HepG2 (cell line): ENCODE measurements around the gene AK3. TPM values are rescaled to one million over a fixed set of nuclear protein-coding genes. Genes with fewer than 3 reads are reported as not detected.

Experiments used
- ATAC-seq: fragments of 200-7000 bp; cut with Tn5 transposase; 3 replicates; pipeline ENCODE4 v1.9.1; 2020; ENCODE audit warnings: mild to moderate bottlenecking, moderate library complexity
- BruUV-seq: library from RNA; stranded (reverse); fragments of 400-500 nt; replicated peaks from 2 replicates; lab custom pipeline; 2021; lab: Mats Ljungman, UMichigan
- CTCF ChIA-PET: fragments of 300-600 bp; formaldehyde crosslinking; extraction: SDS; loops from one replicate; lab custom pipeline; 2021; ENCODE audit warnings: low total read pairs, inconsistent platforms, low intra/inter-chr PET ratio; lab: Yijun Ruan, JAX
- POLR2A ChIA-PET: fragments of 350-600 bp; sonication (Branson Sonifier 250); formaldehyde crosslinking; loops from one replicate; lab custom pipeline; 2020; ENCODE audit warnings: antibody characterized with exemption, inconsistent platforms; lab: Yijun Ruan, JAX
- DNase-seq: peaks from one replicate; pipeline ENCODE4 v3.0.0-alpha.2; 2015; ENCODE audit warnings: low spot score
- FAIRE-seq: peaks from 3 replicates; lab custom pipeline; 2011; peaks lifted over from hg19 to GRCh38; lab: Jason Lieb, UNC
- H2AFZ ChIP-seq: one replicate; pipeline ENCODE4 v1.6.1; 2011; ENCODE audit warnings: low read length, inconsistent platforms
- H3K27ac ChIP-seq: fragments of 300-600 bp; 3 replicates; pipeline ENCODE4 v1.8.0; 2011; ENCODE audit warnings: mixed run types, mild to moderate bottlenecking, mixed read lengths, low read length, inconsistent platforms; ENCODE audit not compliant: insufficient read depth; ENCODE audit errors: extremely low read length
- H3K27me3 ChIP-seq, 2 experiments: fragments of 200-600 bp in 1 of 2; 2 replicates in 1 of 2; 3 replicates in 1 of 2; pipeline versions ENCODE4 v1.6.0 to v1.8.0; 2011; ENCODE audit warnings: low read length in 2 of 2, mild to moderate bottlenecking in 2 of 2, moderate library complexity in 2 of 2, inconsistent platforms in 1 of 2; ENCODE audit not compliant: insufficient read depth in 2 of 2, control insufficient read depth in 1 of 2
- H3K36me3 ChIP-seq, 2 experiments: fragments of 200-600 bp in 1 of 2; replicated peaks in 1 of 2; 2 replicates in 1 of 2; 3 replicates in 1 of 2; pipeline versions ENCODE4 v1.5.1 to v1.8.0; 2011; ENCODE audit warnings: low read length in 2 of 2, inconsistent platforms in 1 of 2; ENCODE audit not compliant: insufficient read depth in 2 of 2, control insufficient read depth in 1 of 2
- H3K4me1 ChIP-seq: 2 replicates; pipeline ENCODE4 v1.5.1; 2012; ENCODE audit warnings: low read length, inconsistent platforms; ENCODE audit not compliant: insufficient read depth
- H3K4me2 ChIP-seq: 2 replicates; pipeline ENCODE4 v1.6.0; 2011; ENCODE audit warnings: low read depth, low read length, inconsistent platforms
- H3K4me3 ChIP-seq, 3 experiments: fragments of 200-600 bp in 1 of 3; sonication (generic), shearing (Covaris generic) in 1 of 3; replicated peaks in 1 of 3; 2 replicates each; pipeline ENCODE4 v1.5.1; 2011 to 2016; ENCODE audit warnings: low read length in 3 of 3, inconsistent platforms in 2 of 3, low read depth in 2 of 3, mild to moderate bottlenecking in 2 of 3, control low read depth in 1 of 3, mixed read lengths in 1 of 3; ENCODE audit not compliant: insufficient read depth in 1 of 3
- H3K79me2 ChIP-seq: one replicate; pipeline ENCODE4 v1.6.1; 2011; ENCODE audit warnings: low read length, inconsistent platforms; ENCODE audit not compliant: insufficient read depth
- H3K9ac ChIP-seq: 2 replicates; pipeline ENCODE4 v1.6.0; 2011; ENCODE audit warnings: mild to moderate bottlenecking, low read depth, low read length, inconsistent platforms; ENCODE audit not compliant: insufficient read depth
- H3K9me3 ChIP-seq: 2 replicates; pipeline ENCODE4 v1.5.1; 2012; ENCODE audit warnings: mild to moderate bottlenecking, low read length
- H4K20me1 ChIP-seq: 2 replicates; pipeline ENCODE4 v1.6.0; 2011; ENCODE audit warnings: inconsistent platforms, mild to moderate bottlenecking, low read length, moderate library complexity; ENCODE audit not compliant: insufficient read depth
- ARHGAP35 ChIP-seq: sonication (generic); formaldehyde crosslinking; IDR thresholded peaks from 2 replicates; pipeline ENCODE4 v1.9.0; 2022; ENCODE audit warnings: mild to moderate bottlenecking, inconsistent platforms, moderate library complexity, missing genetic modification reagents, borderline replicate concordance
- ATF6 ChIP-seq: sonication (generic); formaldehyde crosslinking; conservative IDR thresholded peaks from 2 replicates; pipeline ENCODE4 v1.4.0; 2020; ENCODE audit warnings: missing genetic modification reagents
- EP300 ChIP-seq, 3 experiments: sonication (generic) in 1 of 3; formaldehyde crosslinking in 1 of 3; IDR thresholded peaks; 2 replicates each; pipeline versions ENCODE4 v1.5.1 to v1.6.1; 2011 to 2020; ENCODE audit warnings: low read depth in 2 of 3, low read length in 2 of 3, borderline replicate concordance in 1 of 3, improper control_type of control experiment in 1 of 3, mild to moderate bottlenecking in 1 of 3, missing genetic modification reagents in 1 of 3, moderate library complexity in 1 of 3
- MATR3 ChIP-seq: sonication (generic); formaldehyde crosslinking; IDR thresholded peaks from 2 replicates; pipeline ENCODE4 v1.4.0; 2020; ENCODE audit warnings: missing genetic modification reagents
- NFE2L1 ChIP-seq: sonication (generic); formaldehyde crosslinking; IDR thresholded peaks from 2 replicates; pipeline ENCODE4 v1.4.0; 2020; ENCODE audit warnings: missing genetic modification reagents, mild to moderate bottlenecking, borderline replicate concordance
- PAXIP1 ChIP-seq: sonication (generic); formaldehyde crosslinking; conservative IDR thresholded peaks from 2 replicates; pipeline ENCODE4 v1.4.0; 2020; ENCODE audit warnings: mild to moderate bottlenecking, missing genetic modification reagents, moderate library complexity
- PBX3 ChIP-seq: sonication (generic); formaldehyde crosslinking; IDR thresholded peaks from 2 replicates; pipeline ENCODE4 v1.8.1; 2023; ENCODE audit warnings: missing genetic modification reagents, inconsistent platforms, borderline replicate concordance
- PREB ChIP-seq: sonication (generic); formaldehyde crosslinking; IDR thresholded peaks from 2 replicates; pipeline ENCODE4 v1.4.0; 2020; ENCODE audit warnings: missing genetic modification reagents
- RBM39 ChIP-seq: fragments of 200-400 bp; formaldehyde crosslinking; IDR thresholded peaks from one replicate; pipeline ENCODE4 v1.6.1; 2018; ENCODE audit warnings: antibody characterized with exemption, mild to moderate bottlenecking, low read depth, low read length; ENCODE audit not compliant: poor library complexity, severe bottlenecking
- TCF7 ChIP-seq: sonication (generic); IDR thresholded peaks from 2 replicates; pipeline ENCODE4 v1.6.1; 2016; ENCODE audit warnings: antibody characterized with exemption, low read depth
- TCF7L2 ChIP-seq: IDR thresholded peaks from 2 replicates; pipeline ENCODE4 v1.6.1; 2011; ENCODE audit warnings: mild to moderate bottlenecking, low read depth, low read length, moderate library complexity
- THAP8 ChIP-seq: sonication (generic); formaldehyde crosslinking; IDR thresholded peaks from 2 replicates; pipeline ENCODE4 v1.5.1; 2020; ENCODE audit warnings: missing genetic modification reagents, mild to moderate bottlenecking, borderline replicate concordance
- ZBTB7B ChIP-seq: sonication (generic); formaldehyde crosslinking; IDR thresholded peaks from 2 replicates; pipeline ENCODE4 v1.4.0; 2020; ENCODE audit warnings: missing genetic modification reagents
- ZMYM2 ChIP-seq: sonication (generic); formaldehyde crosslinking; IDR thresholded peaks from 2 replicates; pipeline ENCODE4 v1.8.0; 2022; ENCODE audit warnings: mild to moderate bottlenecking, missing genetic modification reagents
- ZNF274 ChIP-seq: sonication (generic); formaldehyde crosslinking; IDR thresholded peaks from 2 replicates; pipeline ENCODE4 v1.5.1; 2020; ENCODE audit warnings: mild to moderate bottlenecking, missing genetic modification reagents
- ZNF446 ChIP-seq: sonication (generic); formaldehyde crosslinking; IDR thresholded peaks from 2 replicates; pipeline ENCODE4 v1.5.0; 2020; ENCODE audit warnings: mild to moderate bottlenecking, missing genetic modification reagents
- WGBS: methylation state at CpG from one replicate; pipeline ENCODE4 v1.1.6; 2017; ENCODE audit warnings: low lambda C conversion rate; 5-methylcytosine and 5-hydroxymethylcytosine counted together
- in situ Hi-C: cut with HindIII; loops from 2 replicates; pipeline ENCODE4 v1.10.0; 2017; ENCODE audit warnings: low pct_unique_long_range_greater_than_20kb; ENCODE audit not compliant: extremely low pct_ligation_motif_present
- intact Hi-C: fragments of 100-400 bp; cut with micrococcal nuclease; formaldehyde crosslinking; loops from one replicate; pipeline ENCODE4 v1.10.0; 2022; ENCODE audit not compliant: unreplicated experiment
- polyA plus RNA-seq, 8 experiments: library from polyadenylated mRNA; depleted of rRNA in 3 of 8; stranded (reverse) in 7 of 8; unstranded in 1 of 8; fragments of >200 nt; fragmentation: Illumina TruSeq in 4 of 8; extraction: Trizol in 4 of 8; gene quantifications; 2 replicates each; pipeline versions ENCODE4 v1.2.1 to v1.2.3, GENCODE V29; 2011 to 2016; ENCODE audit warnings: low read depth in 4 of 8, missing spikeins in 1 of 8, mixed read lengths in 1 of 8; ENCODE audit not compliant: insufficient read depth in 1 of 8
- total RNA-seq, 5 experiments: library from RNA; depleted of rRNA; stranded (reverse); fragments of >200 nt; fragmentation: Illumina TruSeq; extraction: Trizol; gene quantifications; 2 replicates each; pipeline ENCODE4 v1.2.3, GENCODE V29; 2016; ENCODE audit warnings: low read depth in 1 of 5

The AK3 gene
- total and polyA plus RNA-seq, 2 of the 13 experiments (the other 11 are each of a cell fraction or from before 2014, with no cell fraction given) = 76.8 to 109 TPM

GRCh38 chr9:4756420-4756819, 15.4 kb upstream of the AK3 start:
- H3K36me3 ChIP-seq = no peaks in the 10 kb centered on the region
- no peak overlapping the region for H3K4me3 ChIP-seq
- intact Hi-C loops (loop anchor here (5.0 kb wide), 1 partner anchor 846 kb away; no protein-coding TSS in a partner anchor), in situ Hi-C loops (loop anchor here (5.0 to 25.0 kb wide), 3 partner anchors 231 to 831 kb away; partner anchors contain the start of genes JAK2 and PLGRKT)
- FAIRE-seq = no peak
- 48% methylated on average over 4 of the region's 4 CpGs for WGBS
- ATAC-seq = no peak
- no peak for DNase-seq
- H3K27ac ChIP-seq = no peak overlapping the region
- no peak overlapping the region for H2AFZ ChIP-seq
- no peaks in the 10 kb centered on the region for H4K20me1 ChIP-seq
- no peaks in the 10 kb centered on the region for H3K4me1 ChIP-seq
- H3K9me3 ChIP-seq = no peaks in the 10 kb centered on the region
- ChIA-PET POLR2A (no interaction called here), CTCF (no interaction called here)
- H3K27me3 ChIP-seq = no peaks in the 10 kb centered on the region; a peak in 1 of 5 replicates
- no peak overlapping the region for H3K4me2 ChIP-seq
- BruUV-seq = no TSS peak
- H3K9ac ChIP-seq = no peak overlapping the region
- no peaks in the 10 kb centered on the region for H3K79me2 ChIP-seq
- no peak for TF ChIP-seq RBM39
- TF ChIP-seq ARHGAP35 = no peak
- no peak for TF ChIP-seq ZMYM2 (CRISPR knock-in tag)
- no peak for TF ChIP-seq ZBTB7B
- no peak for TF ChIP-seq PAXIP1 (CRISPR knock-in tag)
- TF ChIP-seq EP300 (IDR thresholded peaks at IDR 0.05; ENCODE audit: low read depth in 2 of 2, low read length in 2 of 2) = no peak
- no peak for TF ChIP-seq EP300 (CRISPR knock-in tag; IDR thresholded peaks at IDR 0.05; ENCODE audit: borderline replicate concordance)
- TF ChIP-seq PBX3 (CRISPR knock-in tag) = no peak
- TF ChIP-seq NFE2L1 (CRISPR knock-in tag) = no peak
- no peak for TF ChIP-seq TCF7L2
- no peak for TF ChIP-seq MATR3 (CRISPR knock-in tag)
- no peak for TF ChIP-seq ZNF274 (CRISPR knock-in tag)
- TF ChIP-seq THAP8 (CRISPR knock-in tag) = no peak
- no peak for TF ChIP-seq ZNF446 (CRISPR knock-in tag)
- no peak for TF ChIP-seq TCF7
- TF ChIP-seq PREB = no peak
- no peak for TF ChIP-seq ATF6 (CRISPR knock-in tag)
